Skeletal muscle satellite cell (primary cell): ENCODE results near the gene CNTLN.

Source experiments
- H3K27me3 ChIP-seq: 2 replicates; pipeline ENCODE4 v1.7.0; 2013; ENCODE audit warnings: low read length; ENCODE audit not compliant: control insufficient read depth, insufficient read depth
- H3K36me3 ChIP-seq: 2 replicates; pipeline ENCODE4 v1.7.0; 2013; ENCODE audit warnings: mild to moderate bottlenecking, control low read depth, low read length; ENCODE audit not compliant: insufficient read depth
- H3K4me1 ChIP-seq: 2 replicates; pipeline ENCODE4 v1.7.0; 2013; ENCODE audit warnings: low read length; ENCODE audit not compliant: control insufficient read depth, insufficient read depth
- H3K4me2 ChIP-seq: 2 replicates; pipeline ENCODE4 v1.7.0; 2013; ENCODE audit warnings: mild to moderate bottlenecking, low read length
- H3K4me3 ChIP-seq: 2 replicates; pipeline ENCODE4 v1.7.0; 2013; ENCODE audit warnings: low read length
- H3K9ac ChIP-seq: 2 replicates; pipeline ENCODE4 v1.7.0; 2013; ENCODE audit warnings: mild to moderate bottlenecking, low read depth, low read length, moderate library complexity
- H3K9me3 ChIP-seq: replicated peaks from 2 replicates; pipeline ENCODE4 v1.7.0; 2013; ENCODE audit warnings: mild to moderate bottlenecking, control low read depth, low read length

The CNTLN gene

GRCh38 chr9:17204611-17205152, 69.8 kb downstream of the CNTLN start:
- H3K4me2 ChIP-seq: no peak overlapping the region
- no peaks in the 10 kb centered on the region for H3K9me3 ChIP-seq
- no peaks in the 10 kb centered on the region for H3K36me3 ChIP-seq
- H3K4me1 ChIP-seq: no peaks in the 10 kb centered on the region
- H3K27me3 ChIP-seq: no peaks in the 10 kb centered on the region
- H3K9ac ChIP-seq: no peak overlapping the region
- H3K4me3 ChIP-seq: no peak overlapping the region

GRCh38 chr9:17216011-17216410, 81.2 kb downstream of the CNTLN start:
- no peaks in the 10 kb centered on the region for H3K27me3 ChIP-seq
- no peaks in the 10 kb centered on the region for H3K36me3 ChIP-seq
- no peak overlapping the region for H3K9ac ChIP-seq
- no peak overlapping the region for H3K4me3 ChIP-seq
- no peaks in the 10 kb centered on the region for H3K9me3 ChIP-seq
- H3K4me1 ChIP-seq: peaks cover 3% of the 10 kb centered on the region
- H3K4me2 ChIP-seq: no peak overlapping the region

GRCh38 chr9:17216646-17217045, 81.8 kb downstream of the CNTLN start:
- Histone ChIP-seq H3K9me3 (no peaks in the 10 kb centered on the region), H3K27me3 (no peaks in the 10 kb centered on the region), H3K9ac (no peak overlapping the region), H3K4me1 (peaks cover 3% of the 10 kb centered on the region), H3K36me3 (no peaks in the 10 kb centered on the region), H3K4me2 (no peak overlapping the region), H3K4me3 (no peak overlapping the region)

- H3K4me3 ChIP-seq: no peak overlapping the region
- no peak overlapping the region for H3K9ac ChIP-seq
- H3K4me1 ChIP-seq: peaks cover 3% of the 10 kb centered on the region
- no peaks in the 10 kb centered on the region for H3K36me3 ChIP-seq
- H3K4me2 ChIP-seq: no peak overlapping the region
- no peaks in the 10 kb centered on the region for H3K9me3 ChIP-seq
- no peaks in the 10 kb centered on the region for H3K27me3 ChIP-seq
Measured at GRCh38 chr9:17217272-17217671, 82.4 kb downstream of the CNTLN start.

GRCh38 chr9:17219261-17219660, 84.4 kb downstream of the CNTLN start:
- Histone ChIP-seq H3K4me2 (no peak overlapping the region), H3K36me3 (no peaks in the 10 kb centered on the region), H3K4me1 (peaks cover 3% of the 10 kb centered on the region), H3K4me3 (no peak overlapping the region), H3K9me3 (no peaks in the 10 kb centered on the region), H3K27me3 (no peaks in the 10 kb centered on the region), H3K9ac (no peak overlapping the region)

GRCh38 chr9:17222932-17223331, 88.1 kb downstream of the CNTLN start:
- H3K4me2 ChIP-seq: no peak overlapping the region
- H3K27me3 ChIP-seq: no peaks in the 10 kb centered on the region
- no peaks in the 10 kb centered on the region for H3K36me3 ChIP-seq
- H3K9me3 ChIP-seq: no peaks in the 10 kb centered on the region
- H3K4me3 ChIP-seq: no peak overlapping the region
- H3K4me1 ChIP-seq: peaks cover 3% of the 10 kb centered on the region
- no peak overlapping the region for H3K9ac ChIP-seq

- no peak overlapping the region for H3K4me3 ChIP-seq
- no peaks in the 10 kb centered on the region for H3K9me3 ChIP-seq
- H3K27me3 ChIP-seq: no peaks in the 10 kb centered on the region
- no peaks in the 10 kb centered on the region for H3K36me3 ChIP-seq
- H3K4me2 ChIP-seq: no peak overlapping the region
- H3K4me1 ChIP-seq: no peaks in the 10 kb centered on the region
- H3K9ac ChIP-seq: no peak overlapping the region
Measured at GRCh38 chr9:17225407-17225806, 90.6 kb downstream of the CNTLN start.

- Histone ChIP-seq H3K4me1 (no peaks in the 10 kb centered on the region), H3K27me3 (no peaks in the 10 kb centered on the region), H3K4me2 (no peak overlapping the region), H3K36me3 (no peaks in the 10 kb centered on the region), H3K4me3 (no peak overlapping the region), H3K9ac (no peak overlapping the region), H3K9me3 (no peaks in the 10 kb centered on the region)
Measured at GRCh38 chr9:17229945-17230560, 95.2 kb downstream of the CNTLN start.

GRCh38 chr9:17230646-17231045, 95.8 kb downstream of the CNTLN start:
- Histone ChIP-seq H3K4me3 (no peak overlapping the region), H3K27me3 (no peaks in the 10 kb centered on the region), H3K9me3 (no peaks in the 10 kb centered on the region), H3K4me1 (no peaks in the 10 kb centered on the region), H3K36me3 (no peaks in the 10 kb centered on the region), H3K4me2 (no peak overlapping the region), H3K9ac (no peak overlapping the region)

- no peaks in the 10 kb centered on the region for H3K36me3 ChIP-seq
- H3K9me3 ChIP-seq: no peaks in the 10 kb centered on the region
- H3K4me2 ChIP-seq: no peak overlapping the region
- H3K27me3 ChIP-seq: no peaks in the 10 kb centered on the region
- H3K4me3 ChIP-seq: no peak overlapping the region
- no peak overlapping the region for H3K9ac ChIP-seq
- H3K4me1 ChIP-seq: no peaks in the 10 kb centered on the region
Measured at GRCh38 chr9:17236147-17236546, 101.3 kb downstream of the CNTLN start.

GRCh38 chr9:17246770-17247169, 111.9 kb downstream of the CNTLN start:
- no peaks in the 10 kb centered on the region for H3K27me3 ChIP-seq
- H3K36me3 ChIP-seq: no peaks in the 10 kb centered on the region
- no peaks in the 10 kb centered on the region for H3K4me1 ChIP-seq
- no peak overlapping the region for H3K4me2 ChIP-seq
- H3K9me3 ChIP-seq: no peaks in the 10 kb centered on the region
- no peak overlapping the region for H3K9ac ChIP-seq
- H3K4me3 ChIP-seq: no peak overlapping the region

GRCh38 chr9:17251100-17251499, 116.3 kb downstream of the CNTLN start:
- Histone ChIP-seq H3K4me1 (no peaks in the 10 kb centered on the region), H3K4me2 (no peak overlapping the region), H3K9me3 (no peaks in the 10 kb centered on the region), H3K4me3 (no peak overlapping the region), H3K27me3 (no peaks in the 10 kb centered on the region), H3K9ac (no peak overlapping the region), H3K36me3 (no peaks in the 10 kb centered on the region)
